ENCODE results near the gene LSS.

The LSS gene

DNA sequence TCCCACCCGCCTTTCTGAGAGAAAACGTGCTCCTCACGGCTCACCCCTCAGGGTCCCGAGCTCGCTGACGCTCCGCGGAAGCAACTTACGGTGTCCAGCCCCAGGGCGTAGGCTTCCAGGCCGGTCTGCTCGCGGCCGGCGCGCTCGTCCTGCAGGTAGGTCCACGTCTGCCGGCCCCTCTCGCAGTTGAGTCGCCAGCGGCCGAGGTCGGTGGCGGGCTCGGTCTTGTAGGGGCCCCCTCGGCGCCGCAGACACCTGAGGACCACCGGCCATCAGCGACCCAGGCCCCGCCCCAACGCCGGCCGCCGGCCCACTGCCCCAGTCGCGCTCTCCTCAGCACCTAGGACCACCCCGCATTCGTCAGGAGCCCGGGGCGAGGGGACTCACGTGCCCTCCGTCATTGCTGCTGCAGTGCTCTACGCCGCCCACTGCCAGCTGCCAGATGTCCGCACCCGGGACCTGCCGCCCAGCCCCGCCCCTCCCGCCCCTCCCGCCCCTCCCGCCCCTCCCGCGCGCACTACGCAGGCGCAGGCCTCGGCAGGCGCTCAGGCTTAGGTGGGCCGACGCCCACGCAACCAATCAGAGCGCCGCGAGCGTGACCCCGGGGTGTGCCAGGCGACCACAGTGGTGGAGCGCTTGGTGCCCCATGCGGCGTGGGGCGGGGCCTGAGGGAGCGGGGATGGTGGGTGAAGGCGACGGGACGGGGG lies at the start of gene LSS:
Gene LSS, minus strand, starts transcription at position 430 of the 707 bp plus-strand sequence. Its CDS starts 29 bp downstream, at position 401.
- peak; percentile 95 for DNase-seq (ENCODE audit: low spot score)

DNA sequence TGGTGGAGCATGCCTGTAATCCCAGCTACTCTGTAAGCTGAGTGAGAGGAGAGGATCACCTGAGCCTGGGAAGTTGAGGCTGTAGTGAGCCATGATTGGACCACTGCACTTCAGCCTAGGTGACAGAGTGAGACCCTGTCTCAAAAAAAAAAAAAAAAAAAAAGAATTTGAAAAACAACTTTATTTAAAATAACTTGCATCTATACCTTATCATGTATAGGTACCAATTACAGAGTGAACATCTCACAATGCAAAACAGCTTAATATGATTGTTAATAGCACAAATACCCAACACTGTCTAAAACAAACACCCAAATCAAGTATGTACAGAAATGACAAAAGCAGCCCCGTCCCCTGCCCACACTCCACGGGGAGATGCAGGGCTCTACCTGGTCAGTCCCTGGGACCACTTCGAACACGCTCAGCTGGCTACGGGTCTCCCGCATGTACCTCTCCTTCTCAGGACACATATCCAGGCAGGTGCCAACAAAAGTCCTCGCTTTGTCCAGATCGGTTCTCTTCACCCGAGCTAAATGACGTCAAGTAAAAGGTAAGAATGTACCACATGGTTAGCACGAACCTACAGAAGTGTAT lies 46.3 kb upstream of the LSS start:
- DNase-seq (ENCODE audit: low spot score): no peak

DNA sequence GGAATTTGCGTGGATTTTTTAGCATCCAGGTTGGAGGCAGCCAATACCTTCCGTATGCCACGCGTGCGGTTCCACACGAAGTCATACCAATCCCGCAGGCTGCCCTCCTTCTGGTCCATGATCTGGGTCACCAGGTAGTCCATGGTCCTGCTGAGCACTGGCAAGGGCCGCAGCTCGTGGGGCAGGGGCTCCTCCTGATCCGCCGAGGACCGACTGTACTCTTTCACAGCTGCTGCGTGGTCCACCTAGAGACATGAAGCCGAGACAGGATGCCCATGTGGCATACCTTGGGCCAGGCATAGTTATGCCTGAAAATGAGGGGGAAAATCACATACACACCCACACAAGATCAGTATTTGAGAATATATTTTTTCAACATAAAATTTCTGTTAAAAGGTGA lies 44.8 kb upstream of the LSS start:
- DNase-seq (ENCODE audit: low spot score): no peak

DNA sequence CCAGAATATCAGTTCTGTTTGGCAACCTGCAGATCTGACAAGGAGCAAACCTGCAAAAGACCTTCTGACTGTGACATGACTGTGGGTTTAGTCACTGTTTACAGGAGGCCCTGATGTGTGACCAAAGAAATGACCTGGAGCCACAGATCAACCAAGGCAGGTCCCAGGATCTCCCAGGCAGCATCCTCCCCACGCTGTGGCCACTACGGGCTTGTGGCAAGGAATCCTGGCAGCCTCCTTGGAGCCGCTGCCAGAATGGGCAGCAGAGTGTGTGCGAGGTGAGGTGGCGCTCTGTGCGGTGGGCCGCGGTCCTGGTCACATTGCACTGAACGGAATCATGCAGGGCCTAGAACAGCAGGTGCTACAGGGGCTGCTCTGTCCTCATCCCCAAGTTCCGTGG lies 40.9 kb upstream of the LSS start:
- DNase-seq (ENCODE audit: low spot score): no peak

DNA sequence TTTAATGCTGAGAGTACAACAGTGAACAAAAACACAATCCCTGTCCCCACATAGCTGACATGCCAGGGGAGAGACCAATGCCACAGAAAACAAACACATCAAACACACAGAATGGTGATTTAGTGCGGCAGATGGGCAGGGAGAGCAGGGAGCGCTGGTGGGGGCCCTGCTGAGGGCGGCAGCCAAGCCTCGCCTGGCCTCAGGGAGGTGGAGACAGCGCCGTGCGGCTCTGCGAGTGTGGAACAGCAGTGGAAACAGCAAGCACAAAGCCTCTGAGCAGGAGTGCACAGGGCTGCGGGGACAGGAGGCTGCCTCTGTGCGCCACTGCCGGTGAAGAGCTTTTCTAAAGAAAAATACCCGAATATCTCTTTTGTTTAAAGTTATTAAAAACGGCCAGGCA lies 39.8 kb upstream of the LSS start:
- DNase-seq (ENCODE audit: low spot score): no peak

DNA sequence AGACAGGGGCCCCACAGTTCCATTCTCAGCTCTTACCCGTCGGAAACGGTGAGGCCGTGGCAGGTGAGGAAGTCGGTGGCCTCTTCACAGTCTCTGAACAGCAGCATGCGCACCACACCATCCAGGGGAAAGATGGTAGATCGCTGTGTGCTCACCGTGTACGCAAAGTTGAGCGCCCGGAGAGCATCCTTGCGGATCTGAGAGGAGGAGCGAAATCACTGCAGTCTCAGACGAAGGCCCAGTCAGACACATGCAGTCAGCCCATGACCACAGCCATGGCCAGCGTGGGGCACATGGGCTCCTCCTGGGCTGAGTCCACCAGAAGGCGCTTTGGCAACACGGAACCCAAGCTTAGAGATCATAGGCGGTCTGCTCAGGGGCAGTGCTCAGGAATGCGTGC lies 38.4 kb upstream of the LSS start:
- DNase-seq (ENCODE audit: low spot score): no peak

DNA sequence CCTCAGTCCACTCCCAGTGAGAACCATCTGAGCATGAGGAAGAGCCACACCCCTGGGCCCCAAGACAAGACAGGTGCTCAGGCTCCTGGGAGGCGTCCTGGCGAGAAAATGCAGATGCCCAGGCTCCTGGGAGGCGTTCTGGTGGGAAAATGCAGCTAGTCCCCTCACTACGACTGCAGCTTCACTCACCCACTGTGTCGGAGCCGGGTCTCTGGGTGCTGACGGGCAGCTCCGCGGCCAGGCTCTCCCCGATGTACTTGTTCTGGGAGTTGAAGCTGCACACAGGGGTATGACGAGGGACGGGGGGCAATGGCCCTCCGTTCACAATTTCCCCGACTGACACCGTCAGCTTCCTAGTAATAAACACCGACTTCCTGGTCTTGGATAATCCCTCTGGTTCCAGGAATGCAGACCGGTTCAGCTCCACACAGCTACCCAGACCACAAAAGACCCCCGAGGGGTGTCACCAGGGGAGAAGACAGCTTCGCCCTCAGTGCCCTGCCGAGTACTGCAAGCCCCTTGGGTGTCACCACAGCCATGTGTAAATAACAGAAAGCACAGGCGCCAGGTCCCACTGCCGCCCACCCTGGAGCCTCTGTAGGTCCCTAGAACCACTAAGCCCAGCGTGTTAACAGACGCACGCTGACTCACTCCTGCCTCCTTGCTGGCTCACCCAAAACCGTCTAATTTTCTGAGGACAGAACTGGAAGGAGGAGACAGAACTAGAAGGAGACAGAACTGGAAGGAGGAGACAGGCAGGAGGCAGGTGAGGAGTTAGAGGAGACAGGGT lies 37.4 kb upstream of the LSS start:
- DNase-seq (ENCODE audit: low spot score): no peak

DNA sequence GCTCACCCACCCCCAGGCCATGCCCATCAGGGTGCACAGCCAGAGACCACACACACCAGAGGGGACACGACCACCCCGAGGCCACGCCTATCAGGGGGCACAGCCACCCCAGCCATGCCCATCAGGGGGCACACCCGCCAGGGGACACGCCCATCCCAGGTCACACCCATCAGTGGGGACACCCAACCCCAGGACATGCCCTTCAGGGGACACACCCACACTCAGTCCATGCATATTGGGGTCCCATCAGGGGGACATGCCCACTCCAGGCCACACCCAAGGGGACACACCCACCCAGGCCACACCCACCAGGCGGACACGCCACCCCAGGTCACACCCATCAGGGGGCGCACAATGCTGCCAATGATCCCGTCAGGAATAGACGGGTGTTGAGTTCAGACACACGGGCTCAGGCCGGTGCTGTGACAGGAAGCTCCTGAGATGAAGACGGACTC lies 36.1 kb upstream of the LSS start:
- no peak for DNase-seq (ENCODE audit: low spot score)

DNA sequence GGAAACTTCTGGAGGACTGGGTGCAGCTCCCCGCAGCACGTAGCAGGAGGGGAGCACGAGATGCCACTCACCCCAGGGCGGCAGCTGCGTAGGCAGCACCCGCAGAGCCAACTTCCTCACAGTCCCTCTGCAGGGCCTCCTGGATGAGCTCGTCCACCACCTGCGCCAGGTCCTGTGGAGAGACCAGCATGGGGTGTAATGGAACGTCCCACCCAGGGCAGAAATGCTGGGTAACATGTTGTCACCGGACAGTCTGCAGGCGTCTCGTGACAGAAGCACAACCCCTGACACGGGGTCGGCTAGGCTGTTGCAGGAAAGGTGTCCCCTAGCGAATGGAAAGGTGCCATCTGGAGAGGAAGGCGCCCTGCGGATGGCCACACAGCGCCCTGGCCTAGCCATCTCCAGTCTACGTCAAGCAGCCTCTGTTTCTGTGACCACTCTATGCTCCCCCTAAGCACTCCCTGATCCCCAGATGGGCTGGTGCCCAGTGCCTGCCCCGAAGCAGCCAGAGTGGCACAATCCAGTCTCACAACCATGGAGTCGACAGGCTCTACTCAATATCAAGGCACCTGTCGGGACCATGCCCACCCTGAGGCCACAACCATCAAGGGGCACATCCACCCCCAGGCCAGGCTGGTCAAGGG lies 35.6 kb upstream of the LSS start:
- no peak for DNase-seq (ENCODE audit: low spot score)

DNA sequence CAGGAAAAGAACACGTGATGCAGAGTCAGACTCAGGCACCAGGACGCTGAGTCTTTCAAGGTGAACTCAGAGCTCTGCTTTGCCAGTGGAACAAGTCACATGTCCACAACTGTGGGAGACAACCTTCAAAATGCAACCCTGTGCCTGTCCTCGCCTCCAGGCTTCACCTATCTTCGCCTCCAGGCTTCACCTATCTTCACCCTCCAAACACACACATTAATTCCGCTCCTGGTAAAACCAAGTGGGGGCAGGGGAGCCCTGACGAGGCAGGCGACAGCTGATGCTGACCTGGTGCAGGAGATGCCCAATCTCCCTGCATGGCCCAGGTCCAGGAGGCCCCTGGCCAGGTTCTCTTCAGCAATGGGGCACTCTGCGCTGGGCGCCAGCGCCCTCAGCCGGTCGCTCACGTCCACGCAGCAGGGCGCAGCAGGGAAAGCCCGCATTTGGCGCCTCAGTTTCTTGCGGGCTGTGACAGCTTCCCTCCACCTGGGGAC lies 28.0 kb upstream of the LSS start:
- DNase-seq (ENCODE audit: low spot score): no peak

DNA sequence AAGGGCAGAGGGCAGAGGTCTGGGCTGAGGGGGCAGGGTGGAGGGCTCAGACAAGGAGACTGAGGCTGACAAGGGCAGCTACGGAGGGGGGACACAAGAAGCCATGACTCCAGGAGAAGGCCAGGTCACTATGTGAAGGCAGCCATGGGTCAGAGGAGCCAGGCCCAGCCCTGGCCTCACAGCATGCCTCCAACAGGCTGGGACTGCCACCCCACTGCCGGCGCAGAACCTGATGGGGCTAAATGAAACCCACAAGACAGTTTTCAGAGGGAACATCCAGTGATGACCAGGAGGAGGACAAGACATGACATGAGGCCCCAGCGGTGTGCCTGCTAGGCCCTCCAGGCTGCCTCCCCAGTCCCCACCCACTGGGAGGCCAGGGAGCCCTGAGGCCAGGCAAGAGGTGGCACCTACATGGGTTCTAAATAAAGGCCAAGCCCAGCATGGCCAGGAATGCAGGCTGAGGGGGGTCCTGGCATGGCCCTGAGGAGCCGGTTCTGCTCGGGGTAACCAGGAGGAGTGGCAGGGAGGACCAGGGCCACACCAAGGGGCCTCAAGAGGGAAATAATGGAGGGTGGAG lies 27.3 kb upstream of the LSS start:
- no peak for DNase-seq (ENCODE audit: low spot score)

DNA sequence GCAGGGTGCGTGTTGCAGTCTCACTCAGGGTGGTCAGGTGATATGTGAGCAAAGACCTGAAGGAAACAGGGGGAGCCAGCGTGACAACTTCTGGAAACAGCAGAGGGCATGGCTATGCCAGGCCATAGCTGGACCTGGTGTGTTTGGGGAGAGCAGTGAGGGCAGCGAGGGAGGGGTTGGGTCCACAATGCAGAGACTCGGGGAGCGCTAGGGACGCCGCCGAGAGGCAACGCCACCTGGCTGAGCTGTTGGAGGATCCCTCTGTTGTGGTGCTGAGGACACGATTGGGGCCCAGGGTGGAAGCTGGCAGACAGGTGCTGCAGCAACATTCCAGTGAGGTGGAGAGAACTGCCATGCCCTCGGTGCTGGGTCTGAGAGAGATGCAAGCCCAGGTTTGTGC lies 26.6 kb upstream of the LSS start:
- DNase-seq (ENCODE audit: low spot score): no peak

DNA sequence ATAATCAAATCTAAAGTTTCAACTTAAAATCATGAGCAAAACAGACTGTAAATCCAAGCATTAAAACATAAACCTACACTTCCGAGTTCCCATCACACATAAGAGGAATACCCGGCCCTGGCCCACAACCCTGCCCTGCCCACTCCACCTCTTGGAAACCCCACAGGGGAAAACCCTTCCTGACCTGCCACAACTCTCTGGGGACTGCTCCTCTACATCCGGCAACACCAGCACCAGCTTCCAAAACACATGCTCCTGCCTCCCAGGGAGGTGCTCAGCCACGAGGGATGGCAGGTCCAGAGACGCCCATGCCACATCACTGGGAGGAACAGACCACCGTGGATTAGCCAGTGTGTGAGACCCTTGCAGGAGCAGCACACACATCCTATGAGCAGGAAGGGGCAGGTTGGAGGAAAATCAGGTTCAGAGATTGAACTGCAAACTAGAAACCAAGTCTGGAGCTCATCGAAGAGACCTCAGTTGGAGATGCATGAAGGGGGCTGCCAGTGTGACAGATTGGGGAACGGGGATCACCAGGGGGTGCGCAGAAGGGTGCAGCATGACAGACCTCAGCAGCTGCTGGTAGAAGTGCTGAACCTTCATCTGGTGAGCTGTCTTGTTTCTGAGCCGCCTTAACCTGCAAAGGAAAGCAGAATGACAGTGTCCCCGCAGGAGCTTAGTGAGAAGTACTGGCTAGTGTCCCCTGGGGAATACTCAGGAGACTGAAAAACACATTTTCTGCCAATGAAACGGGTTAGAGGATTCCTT lies 25.8 kb upstream of the LSS start:
- no peak for DNase-seq (ENCODE audit: low spot score)

DNA sequence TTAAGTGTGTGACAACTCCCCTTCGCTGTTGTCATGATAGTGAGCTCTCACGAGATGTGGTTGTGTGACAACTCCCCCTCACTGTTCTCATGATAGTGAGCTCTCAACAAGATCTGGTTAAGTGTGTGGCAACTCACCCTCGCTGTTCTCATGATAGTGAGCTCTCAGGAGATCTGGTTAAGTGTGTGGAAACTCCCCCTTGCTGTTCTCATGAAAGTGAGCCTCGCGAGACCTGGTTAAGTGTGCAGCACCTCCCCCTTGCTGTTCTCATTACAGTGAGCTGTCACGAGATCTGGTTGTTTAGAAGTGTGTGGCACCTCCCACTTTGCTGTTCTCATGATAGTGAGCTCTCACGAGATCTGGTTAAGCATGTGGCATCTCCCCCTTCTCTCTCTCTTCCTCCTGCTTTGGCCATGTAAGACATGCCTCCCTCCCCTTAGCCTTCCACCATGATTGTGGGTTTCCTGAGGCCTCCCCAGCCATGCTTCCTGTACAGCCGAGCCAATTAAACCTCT lies 25.1 kb upstream of the LSS start:
- DNase-seq (ENCODE audit: low spot score): no peak

DNA sequence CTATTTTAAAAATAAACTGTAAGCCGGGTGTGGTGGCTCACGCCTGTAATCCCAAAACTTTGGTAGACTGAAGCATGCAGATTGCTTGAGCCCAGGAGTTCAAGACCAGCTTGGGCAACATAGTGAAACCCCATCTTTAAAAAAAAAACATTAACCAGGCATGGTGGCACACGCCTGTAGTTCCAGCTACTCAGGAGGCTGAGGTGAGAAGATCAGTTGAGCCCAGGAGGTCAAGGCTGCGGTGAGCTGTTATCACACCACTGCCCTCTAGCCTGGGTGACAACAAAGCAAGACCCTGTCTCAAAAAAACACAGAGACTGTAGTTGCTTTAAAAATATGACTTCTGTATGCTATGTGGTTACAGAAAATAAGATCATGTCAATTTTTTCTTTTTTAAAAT lies 24.3 kb upstream of the LSS start:
- DNase-seq (ENCODE audit: low spot score): no peak

DNA sequence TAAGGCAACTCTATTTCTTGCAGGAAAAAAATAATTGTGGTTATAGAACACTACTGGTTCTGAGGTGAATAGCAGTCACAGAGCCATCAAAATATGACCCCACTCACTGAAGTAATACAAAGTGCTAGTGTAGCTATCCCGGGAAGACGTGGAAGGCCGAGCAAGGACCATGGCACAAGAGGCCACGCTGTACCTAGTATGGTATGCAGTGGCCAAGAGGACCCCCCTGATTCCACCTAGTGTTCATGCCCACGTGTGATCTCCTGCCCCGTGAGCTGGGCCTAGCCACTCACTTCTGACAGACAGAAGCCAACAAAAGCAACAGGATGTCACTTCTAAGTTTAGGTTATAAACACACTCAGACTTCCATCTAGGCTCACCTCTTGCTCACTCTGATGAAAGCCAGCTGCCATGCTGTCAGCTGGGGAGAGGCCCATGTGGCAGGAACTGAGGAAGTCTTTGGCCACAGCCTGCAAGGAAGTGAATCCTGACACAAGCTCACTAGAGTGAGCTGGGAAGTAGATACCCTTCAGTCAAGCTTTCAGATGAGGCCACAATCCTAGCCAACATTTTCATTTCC lies 21.7 kb upstream of the LSS start:
- no peak for DNase-seq (ENCODE audit: low spot score)

DNA sequence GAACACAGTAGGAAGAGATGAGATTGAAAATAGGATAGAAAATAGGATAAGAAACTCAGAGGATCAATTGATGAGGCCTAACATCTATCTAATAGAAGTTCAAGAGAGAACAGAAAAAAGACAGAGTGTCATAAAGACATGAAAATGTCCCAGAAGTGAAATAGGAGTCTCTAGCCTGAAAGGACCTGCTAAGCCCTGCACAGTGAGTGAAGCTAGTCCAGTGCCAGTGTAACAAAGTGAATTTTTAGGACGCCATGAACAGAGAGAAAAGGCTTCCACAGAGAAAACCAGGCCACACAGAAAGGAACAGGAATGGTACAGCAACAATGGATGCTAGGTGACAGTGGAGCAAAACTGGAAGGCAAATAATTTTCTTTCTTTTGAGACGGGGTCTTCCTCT lies 20.3 kb upstream of the LSS start:
- DNase-seq (ENCODE audit: low spot score): no peak

DNA sequence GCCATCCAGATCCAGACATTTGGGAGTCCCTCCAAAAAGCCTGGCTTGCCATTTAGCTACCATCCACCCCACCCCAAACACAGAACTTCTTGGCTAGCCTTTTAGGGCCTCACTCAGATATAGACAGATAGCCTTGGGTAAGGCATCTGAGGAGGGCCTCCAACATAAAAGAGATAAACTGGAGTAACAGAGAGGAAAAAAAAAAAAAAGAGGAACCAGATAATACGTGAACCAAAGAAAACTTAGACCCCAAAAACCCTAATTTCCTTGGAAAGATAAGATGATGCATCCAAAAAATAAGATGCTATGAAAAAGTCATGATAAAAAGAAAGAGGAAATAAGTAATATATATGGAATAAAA lies 19.8 kb upstream of the LSS start:
- DNase-seq (ENCODE audit: low spot score): no peak

DNA sequence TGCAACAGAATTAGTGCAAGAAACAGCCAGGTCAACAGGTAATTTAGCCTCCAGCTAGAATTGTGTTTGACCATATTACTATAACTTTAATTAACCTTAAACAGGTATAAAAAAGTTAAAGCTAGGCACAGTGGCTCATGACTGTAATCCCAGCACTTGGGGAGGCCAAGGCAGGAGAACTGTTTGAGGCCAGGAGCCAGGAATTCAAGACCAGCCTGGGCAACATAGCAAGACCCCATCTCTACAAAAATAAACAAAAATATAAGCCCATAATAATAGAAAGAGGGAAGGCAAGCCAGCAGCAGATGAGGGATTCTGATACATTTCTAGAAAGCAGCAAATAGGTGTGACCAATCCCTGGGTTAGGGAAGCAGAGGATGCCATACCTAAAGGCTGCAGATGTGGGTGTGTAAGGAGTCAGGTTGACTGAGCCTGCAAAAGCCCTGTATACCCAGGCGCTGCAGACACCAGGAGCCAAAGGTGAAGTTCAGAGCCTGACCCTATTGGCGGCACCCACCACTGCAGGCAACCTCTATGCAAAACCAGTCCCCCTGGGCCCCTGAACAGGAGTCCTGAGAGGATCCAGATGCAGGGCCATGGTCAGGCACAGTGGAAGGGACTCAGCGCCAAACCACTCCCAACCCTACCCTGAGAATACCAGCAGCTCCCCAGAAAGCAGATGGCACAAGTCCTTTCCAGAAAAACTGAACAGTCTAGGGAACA lies 19.3 kb upstream of the LSS start:
- no peak for DNase-seq (ENCODE audit: low spot score)

DNA sequence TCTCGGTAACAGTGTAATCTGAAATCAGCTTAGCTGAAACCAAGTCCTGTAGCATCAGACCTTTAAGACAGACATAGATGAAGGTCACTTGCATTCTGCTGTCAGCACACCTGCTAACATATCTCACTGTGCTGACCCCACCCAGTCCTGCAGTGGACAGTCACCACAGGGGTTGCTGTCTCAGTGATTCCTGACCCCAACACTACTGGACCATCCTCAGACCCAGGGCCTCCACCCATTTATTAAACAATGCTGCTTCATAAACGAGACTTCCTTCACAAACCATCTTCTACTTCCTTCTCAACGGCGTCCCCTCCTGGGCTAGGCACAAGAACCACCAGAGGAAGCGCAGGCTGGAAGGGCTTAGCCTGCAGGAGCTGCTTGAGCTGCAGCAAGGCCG lies 17.8 kb upstream of the LSS start:
- no peak for DNase-seq (ENCODE audit: low spot score)

Measured in left forelimb (tissue), 1 donor.